ENCODE data around the gene DUOXA2.

The DUOXA2 gene

GRCh38 chr15:45165536-45165935, 51.4 kb downstream of the DUOXA2 start:
- DNase-seq = no peak

GRCh38 chr15:45166834-45167630, 52.9 kb downstream of the DUOXA2 start:
- peak; percentile 48 for DNase-seq

GRCh38 chr15:45167631-45168205, 53.6 kb downstream of the DUOXA2 start:
- DNase-seq = no peak
